ENCODE data around the gene EXOC4. TPM values are rescaled to one million over a fixed set of nuclear protein-coding genes. Genes with fewer than 3 reads are reported as not detected.

Gene EXOC4
- total RNA-seq, 1 donor from 2014 or later: 103 TPM

DNA sequence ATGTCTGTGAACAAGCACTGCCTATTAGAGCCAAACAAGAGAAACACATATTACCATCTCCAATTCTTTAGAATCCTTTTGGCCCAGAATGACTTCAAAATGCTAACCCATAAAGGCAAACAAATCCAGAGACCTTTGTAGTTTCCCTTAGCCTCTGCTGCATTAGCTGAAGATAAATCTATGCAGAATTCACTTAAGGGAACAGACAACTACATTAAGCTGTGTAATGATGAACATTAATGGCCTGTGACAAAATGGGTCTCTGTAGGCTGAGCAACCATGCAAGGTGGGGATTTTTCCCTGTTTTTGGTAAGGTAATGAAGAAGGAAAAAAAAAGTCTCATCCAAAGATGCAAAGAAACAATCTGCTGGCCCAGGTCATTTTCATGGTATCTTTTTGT, 411.6 kb downstream of the EXOC4 start:
- DNase-seq (ENCODE audit: low read depth, low spot score): no peak

DNA sequence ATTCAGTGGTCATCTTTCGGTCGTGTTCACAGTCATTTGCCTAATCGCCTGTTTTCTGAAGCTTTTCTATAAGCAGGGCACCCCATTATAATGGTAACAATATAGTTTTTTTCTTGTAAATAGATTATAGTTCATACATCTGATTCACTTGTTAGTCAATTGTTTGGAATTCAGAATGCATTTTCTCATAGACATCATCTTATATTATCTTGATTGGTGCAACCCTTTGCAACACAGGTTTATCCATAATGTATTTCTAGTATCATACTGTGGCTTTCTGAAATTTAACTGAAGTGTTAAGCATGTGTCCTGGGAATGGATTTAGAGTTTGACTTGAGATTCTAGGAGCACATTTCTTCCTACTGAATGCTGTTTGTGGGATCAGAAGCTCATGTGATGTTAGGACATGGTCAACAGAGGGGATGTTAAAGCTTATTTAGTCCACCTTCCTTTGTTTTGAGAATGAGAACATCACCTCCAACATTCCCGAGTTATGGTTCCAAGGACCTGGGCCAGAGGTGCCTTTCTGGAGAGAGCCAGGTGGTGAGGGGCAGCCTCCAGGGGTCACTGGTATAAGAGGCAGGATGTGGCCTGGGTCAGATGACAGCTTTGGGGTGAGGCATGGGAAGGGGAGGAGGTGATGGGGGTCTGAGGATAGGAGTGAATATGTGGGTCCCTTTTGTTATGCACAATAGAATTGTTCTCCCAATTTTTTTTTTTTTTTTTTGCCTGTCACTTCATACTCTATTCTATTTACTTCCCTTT, 415.6 kb downstream of the EXOC4 start:
- DNase-seq (ENCODE audit: low read depth, low spot score): no peak

DNA sequence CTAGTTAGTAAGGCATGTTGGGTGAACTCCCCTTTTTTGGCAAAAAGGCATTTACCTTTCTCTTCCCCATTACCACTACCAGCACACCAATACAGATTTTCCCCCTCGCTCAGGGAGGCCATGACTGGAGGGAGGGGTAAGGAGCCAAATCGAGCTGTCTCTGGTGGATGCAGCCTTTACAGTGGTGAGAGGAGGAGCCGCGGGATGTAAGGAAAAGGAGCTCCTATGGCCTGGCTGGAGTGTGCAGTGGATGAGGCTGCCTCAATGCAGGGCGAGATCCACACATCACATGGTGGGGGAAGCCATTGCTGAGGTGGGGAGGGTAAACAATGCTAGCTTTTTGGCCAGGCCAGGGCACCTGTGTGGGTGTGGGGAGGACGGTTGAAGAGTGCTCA, 416.2 kb downstream of the EXOC4 start:
- DNase-seq (ENCODE audit: low read depth, low spot score): no peak

DNA sequence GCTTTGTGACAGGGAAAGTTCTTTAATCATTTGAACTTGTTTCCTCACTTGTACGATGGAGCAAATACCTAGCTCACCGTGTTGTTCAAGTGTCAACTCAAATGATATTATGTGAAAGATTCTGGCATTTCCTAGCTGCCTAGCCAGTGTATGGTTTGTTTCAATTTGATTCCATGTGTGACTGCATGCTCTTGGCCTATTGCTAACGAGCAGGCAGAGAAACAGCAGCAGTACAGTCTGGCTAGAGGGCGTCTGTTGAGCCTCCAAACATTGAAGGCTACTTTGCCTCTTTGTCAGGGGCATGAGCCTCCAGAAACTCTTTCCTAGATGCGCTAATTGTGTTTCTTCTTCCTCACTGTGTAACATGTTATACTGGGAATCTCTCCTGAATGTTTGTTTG, 417.4 kb downstream of the EXOC4 start:
- DNase-seq (ENCODE audit: low read depth, low spot score): no peak

DNA sequence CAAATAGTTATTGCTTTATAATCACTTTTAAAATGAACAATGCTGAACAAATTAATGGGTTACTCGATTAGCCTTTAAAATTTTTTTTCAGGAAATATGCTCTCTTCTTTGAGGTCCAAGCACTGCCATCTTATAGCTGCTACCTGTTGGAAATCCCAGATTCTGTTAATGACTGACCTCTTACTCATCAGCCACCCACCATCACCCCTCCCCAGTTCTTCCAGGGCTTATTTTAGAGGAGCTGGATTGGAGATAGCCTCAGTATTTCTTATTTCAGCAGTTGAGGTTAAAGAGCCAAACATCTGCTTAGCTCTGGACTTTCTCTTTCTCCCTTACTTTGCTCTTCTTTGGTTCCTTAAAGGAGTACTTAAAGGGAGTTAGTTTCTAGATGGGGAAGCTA, 420.0 kb downstream of the EXOC4 start:
- no peak for DNase-seq (ENCODE audit: low read depth, low spot score)

DNA sequence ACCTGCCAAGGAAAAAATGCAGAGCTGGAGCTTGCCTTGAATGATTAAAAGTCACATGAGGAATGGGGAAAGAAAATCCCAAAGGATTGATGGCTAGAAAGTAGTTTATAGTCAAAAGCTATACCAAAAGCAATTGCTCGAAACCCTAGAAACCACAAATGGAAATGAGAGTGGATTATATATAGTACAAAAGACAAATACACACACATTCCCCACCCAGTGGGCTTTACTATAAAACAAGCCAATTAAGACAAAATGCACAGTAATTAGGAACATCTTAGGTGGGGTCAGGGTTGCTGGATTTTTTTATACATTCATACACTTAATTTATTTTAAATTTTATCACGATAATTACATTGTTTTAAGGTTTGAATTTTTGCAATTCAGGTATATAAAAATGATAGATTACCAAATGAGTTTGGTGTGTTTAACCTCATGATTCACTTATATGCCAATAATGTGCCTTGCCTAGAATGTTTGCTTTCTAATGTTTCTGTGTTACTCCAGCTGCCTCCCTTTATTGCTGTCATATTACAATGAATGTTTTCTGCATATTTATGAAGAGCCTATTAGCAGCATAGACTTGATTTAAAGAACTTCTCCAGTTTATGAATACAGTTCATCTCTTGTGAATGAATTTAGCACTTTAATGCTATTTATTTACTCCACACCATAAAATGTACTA, 421.3 kb downstream of the EXOC4 start:
- no peak for DNase-seq (ENCODE audit: low read depth, low spot score)

DNA sequence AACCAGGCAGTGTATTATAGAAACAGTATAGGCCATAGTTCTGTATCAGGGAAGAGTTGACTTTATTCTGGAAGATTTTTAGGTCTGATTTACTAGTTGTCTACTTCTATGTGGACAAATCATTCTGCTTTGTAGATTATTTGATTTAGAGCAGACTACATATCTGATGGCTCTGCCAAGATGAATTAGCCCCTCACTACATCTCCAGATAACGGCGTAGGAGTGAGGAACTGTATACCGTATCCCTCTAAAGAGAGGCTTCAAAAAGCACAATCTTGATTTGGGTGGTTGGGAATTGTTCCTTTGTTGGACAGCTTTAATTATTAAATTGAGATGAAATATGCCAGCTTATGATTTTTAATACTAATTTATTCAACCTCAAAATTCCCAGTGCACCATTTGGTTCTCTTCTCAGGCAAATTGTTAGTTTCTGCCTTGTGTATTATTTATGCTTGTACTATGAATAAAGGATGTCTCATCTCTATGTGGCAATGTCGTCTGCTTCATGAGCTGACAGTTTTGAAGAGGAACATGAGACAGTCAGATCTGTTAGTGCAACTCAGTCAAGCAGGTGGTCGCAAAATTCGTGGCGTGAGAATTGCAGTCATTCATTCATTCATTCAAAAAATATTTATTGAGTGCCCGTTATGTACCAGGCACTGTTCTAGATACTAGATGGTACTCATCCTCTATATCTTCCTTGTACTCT, 422.8 kb downstream of the EXOC4 start:
- DNase-seq (ENCODE audit: low read depth, low spot score): no peak

DNA sequence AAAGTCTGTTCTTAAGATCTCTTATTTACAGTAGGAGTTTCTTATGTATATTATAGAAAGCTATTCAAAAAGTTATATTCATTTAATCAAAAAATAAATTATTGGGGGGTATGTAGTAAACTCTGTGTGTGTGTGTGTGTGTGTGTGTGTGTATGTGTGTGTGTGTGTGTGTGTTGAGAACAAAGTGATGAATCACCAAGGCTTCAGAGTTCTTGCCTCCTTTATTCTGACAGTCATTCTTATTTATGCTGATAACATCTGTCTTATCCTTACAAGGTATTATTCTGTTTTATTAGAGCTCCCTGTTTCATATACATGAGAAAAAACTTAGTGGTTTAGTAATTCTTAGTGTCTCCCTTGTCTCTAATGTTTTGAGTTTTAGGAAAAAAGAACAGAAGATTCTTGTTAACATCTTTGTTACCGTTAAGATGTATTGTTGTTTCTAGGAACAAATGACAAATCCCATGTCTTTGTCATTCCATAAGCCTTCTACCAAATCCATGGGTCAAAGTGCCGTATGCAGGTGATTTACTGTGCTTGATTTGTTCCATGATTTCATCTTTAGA, 424.0 kb downstream of the EXOC4 start:
- DNase-seq (ENCODE audit: low read depth, low spot score): no peak

DNA sequence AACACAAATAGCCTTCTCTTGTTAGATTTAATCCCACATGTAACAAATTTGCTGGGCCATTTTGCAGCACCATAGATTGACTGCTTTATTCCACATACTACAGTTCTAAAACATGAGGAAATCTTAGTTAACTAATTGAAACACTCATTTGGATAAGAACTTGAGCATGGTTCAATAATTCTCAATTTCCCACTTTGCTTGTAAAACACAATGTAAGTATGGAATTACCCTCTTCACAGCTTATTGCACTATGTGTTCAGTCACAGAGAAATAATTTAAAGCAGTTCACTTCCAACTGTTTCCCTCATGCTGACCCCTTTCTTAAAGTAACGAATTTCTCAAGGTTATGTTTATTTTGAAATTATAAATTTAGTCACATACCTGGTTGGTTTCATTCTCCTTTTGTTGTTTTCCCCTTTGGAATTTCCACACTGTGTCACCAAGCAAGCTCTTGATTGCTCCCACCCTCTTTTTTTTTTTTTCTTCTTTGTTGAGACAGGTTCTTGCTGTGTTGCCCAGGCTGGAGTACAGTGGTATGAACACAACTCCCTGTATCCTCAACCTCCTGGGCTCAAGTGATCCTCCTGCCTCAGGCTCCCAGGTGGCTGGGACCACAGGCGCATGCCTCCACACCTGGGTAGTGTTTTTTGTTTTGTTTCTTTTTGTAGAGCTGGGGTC, 425.4 kb downstream of the EXOC4 start:
- DNase-seq (ENCODE audit: low read depth, low spot score): no peak

DNA sequence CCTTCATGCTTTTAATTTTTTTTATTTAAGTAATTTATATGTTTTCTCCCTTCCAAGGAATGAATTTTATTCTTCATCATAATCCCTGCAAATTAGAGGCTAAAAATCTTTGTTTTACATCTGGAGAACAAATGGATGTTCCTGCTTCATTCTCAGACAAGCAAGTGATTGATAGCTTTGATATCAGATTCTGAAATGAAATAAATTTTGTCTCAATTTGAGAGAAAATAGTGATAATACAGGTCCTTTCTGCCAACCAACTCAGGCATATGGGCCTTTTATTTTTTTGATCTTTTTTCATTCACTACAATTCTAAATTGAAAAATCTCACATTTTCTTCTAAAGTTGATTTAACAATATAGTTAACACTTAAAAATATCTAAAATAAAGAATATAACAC, 427.1 kb downstream of the EXOC4 start:
- DNase-seq (ENCODE audit: low read depth, low spot score): no peak

DNA sequence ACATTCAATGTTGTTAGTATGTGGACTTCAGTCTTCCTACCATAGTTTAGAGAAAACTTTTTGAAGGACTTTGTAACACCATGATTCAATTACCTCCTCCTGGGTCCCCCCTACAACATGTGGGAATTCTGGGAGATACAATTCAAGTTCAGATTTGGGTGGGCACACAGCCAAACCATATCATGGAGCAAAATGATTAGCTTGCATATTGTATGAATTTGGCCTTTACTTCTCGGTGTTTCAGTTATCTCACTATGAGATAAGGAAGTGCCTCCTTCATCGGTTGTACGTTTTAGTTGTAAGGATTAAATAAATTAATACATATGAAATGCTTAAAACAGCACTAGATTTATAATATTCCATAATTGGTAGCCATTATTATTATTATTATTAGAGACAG, 428.7 kb downstream of the EXOC4 start:
- no peak for DNase-seq (ENCODE audit: low read depth, low spot score)

DNA sequence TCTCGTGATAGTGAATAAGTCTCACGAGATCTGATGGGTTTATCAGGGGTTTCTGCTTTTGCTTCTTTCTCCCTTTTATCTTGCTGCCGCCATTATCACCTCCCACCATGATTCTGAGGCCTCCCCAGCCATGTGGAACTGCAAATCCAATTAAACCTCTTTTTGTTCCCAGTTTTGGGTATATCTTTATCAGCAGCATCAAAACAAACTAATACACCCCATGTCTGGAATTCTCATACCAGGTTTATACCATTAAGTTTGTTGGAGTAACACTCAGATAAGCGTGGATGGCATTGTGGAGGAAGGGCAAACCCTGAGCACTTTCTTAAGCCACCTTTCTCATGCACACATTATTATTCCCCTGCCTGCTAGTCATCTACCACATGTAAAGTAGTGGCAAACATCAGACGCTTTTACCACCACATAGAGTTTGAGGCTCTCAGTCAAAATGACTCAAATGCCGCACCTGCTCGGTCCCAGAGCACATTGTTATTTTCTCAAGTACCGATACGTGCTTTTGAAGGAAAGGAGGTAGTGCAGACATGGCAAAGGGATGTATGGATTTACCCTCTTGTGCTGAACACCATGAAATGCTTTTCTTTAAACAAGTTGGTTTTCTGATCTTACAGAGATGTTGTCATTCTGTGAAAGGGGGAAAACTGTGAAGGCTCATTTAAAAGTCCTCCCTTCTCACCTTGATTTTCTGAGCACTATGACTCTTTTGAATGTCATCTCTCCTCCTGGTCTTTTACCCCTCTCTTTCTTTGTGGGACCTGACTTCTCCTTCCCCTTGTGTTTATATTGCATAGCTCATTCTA, 429.7 kb downstream of the EXOC4 start:
- DNase-seq (ENCODE audit: low read depth, low spot score): no peak

DNA sequence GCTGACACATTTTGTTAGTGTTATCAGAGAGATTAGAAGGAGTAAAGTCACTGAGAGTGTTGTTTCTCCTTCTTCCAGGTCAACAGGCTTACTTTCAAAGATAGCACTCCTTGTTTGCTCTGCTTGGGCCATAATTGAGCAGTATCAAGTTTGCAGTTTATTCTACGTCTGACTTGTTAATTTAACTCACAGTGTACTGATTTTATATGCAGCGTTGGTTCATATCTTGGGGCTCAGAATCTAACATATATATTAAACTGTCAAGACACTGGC, 430.2 kb downstream of the EXOC4 start:
- no peak for DNase-seq (ENCODE audit: low read depth, low spot score)

DNA sequence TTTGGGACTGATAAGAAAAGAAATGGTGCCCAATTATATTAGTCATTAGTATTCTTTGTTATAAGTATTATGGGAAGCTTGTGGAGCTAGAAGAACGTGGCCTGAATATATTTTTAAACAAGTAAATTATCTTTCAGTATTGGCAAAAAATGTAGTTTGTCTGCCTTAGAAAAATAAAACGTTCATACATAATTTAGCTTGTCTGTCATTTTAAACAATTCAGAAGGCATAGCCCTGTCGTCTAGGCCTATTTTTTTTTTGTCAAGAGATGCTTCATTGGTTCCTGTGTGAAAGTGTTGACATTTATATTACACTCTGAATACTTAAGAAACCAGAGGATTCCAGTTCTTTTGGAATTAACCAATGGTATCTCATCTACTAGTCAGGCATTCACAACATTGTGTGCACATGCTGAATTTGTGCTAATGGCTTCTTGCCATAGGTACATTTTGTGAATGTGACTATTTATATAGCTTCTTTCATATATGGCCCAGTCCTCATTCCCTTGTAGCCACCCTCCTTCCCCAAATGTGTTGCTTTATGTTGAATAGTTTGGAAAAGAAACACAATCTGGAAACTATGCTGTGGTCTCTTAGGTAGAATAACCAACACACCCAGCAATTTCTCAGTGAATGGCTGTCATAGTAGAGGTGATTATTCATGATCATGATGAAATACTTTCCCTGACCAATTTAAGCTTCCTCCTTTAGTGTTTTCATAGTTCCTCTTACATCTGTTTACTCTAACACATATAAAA, 435.8 kb downstream of the EXOC4 start:
- DNase-seq (ENCODE audit: low read depth, low spot score): no peak

DNA sequence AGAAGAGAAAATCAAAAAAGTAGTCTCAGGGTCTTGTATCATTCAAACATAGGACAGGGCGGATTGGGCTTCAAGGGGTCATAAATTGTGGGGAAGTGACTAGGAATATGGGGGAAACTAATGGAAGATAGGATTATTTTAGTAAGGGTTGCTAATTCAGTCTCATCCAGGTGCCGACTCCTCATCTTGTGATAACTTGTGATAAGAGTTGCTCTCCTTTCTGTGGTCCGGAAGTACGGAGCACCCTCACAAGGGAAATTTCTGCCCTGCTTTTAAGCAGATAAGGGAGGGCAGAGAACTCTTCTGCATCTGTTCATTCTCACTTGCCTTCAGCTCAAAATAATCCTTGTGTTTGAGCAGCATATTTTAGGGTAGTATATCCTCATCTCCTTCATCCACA, 437.9 kb downstream of the EXOC4 start:
- DNase-seq (ENCODE audit: low read depth, low spot score): no peak

DNA sequence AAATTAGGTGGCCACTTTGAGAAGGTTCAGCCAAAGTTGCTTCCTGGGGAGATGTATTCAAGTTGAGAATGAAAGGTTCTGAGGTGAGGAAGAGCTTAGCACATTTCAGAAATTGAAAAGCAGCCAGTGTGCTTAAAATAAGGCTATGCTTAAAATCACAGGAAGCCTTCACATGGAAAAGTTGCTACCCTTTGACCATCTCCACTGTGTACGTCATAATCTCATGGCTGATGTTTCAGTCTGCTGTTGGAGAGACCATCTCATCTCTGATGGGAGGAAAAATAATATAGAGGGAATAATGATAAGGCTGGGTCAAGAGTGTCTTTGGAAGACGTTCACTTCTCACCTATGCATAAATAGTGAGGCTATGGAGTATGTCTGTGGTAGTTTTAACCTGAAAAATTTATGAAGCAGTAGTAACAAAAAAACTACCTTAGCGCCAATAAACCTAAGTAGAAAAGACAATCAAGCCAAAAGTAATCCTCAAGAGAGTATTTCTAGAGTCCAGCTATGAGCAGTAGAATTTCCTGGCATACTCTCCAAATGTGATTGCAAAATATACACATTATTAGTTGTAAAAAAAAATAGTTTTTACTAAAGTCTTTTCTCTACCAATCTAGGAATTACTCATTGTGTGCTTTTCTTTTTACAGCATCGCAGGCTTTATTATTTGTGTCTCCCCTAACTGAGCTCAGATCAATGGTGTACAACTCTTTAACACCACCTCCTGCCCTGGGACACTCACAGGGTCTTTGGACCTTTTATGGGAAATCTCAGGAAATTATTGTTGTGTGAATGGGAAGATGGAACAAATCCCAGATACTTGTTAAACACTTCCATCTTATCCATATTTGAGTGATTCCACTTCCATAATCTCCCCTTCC, 439.1 kb downstream of the EXOC4 start:
- DNase-seq (ENCODE audit: low read depth, low spot score): no peak

DNA sequence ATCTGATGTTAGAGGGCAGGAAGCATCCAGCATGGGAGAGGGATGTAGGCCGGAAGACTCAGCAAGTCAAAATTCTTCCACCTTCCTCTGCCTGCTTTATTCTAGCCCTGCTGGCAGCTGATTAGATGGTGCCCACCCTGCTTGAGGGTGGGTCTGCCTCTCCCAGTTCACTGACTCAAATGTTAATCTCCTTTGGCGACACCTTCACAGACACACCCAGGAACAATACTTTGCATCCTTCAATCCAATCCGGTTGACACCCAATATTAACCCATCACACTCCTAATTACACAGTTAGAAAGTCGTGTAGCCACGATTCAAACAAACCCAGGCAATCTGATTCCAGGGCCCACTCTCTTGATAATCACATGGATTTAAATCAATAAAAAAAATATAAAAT, 440.4 kb downstream of the EXOC4 start:
- DNase-seq (ENCODE audit: low read depth, low spot score): no peak

DNA sequence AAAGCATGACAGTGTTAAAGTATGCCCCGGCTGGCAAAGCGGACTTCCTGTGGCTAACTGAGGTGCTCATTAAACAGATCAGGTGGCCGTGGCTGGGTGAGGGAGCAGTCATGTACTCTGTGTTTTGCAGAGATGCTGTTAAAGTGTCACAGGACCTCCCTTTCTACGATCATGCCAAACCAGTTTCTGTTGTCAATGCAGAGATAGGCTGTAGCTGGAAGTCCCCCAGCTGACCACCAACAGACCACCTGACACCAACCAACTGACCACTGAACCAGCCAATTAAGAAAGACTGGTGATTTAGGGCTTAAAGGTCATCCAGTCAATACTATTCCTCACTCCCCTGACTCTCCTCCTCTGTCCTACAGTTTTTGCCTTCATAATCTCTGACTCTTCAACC, 443.2 kb downstream of the EXOC4 start:
- no peak for DNase-seq (ENCODE audit: low read depth, low spot score)

DNA sequence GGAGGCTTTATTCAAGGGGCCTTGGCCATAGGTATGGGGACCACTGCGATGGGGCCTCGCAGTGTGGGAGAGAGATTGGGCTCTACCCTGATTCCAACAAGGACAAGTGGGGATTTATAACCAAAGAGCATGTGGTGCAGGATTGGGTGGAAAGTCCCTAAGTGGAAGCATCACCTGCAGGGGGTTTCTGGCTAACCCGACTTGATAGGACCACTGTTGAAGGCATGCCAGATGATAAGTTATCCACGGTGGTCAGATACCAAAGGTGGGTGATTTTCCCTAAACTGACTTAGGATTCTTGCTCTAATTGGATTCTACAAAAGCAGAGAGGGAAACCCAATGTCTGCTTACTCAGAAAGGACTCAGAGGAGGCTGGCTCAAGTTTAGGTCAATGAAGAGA, 444.7 kb downstream of the EXOC4 start:
- DNase-seq (ENCODE audit: low read depth, low spot score): no peak
